ENCODE results near the gene CCDC188. TPM values are rescaled to one million over a fixed set of nuclear protein-coding genes. Genes with fewer than 3 reads are reported as not detected.

CCDC188 gene
- total RNA-seq, 1 experiment from 2014 or later: not detected

DNA sequence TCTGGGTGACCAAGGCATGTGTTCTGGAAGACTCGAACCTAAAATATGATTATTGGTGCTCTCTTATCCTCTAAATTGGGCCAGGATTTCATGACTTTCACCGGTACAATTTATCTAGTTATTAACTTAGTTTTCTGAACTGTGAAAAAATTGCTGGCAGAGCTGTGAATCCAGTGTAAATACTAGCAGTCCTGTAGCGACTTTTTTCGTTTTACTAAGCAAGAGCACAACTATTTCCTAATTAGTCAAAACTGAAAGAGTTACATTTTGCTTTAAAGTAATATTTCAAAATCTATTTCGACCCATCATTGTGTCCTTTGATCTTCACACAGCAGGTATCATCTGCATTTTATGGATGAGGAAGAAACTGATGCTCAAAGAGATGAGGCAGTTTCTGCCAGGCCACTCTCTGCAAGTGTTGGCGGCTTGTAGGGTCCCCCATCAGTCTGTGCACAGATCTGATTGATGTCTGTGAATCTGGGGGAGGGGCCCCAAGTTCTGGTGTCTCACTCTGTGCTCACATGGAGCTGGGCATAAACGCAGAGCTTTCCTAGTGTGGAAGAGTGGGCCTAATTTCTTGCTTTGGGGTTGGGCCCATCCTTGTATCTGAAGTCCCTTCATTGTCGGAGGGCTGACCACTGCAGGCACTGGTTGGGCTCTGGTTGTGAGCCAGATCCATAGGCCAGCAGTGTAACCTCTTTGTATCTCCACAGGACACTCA is 32.4 kb downstream of the CCDC188 start:
- DNase-seq (ENCODE audit: low spot score): no peak

DNA sequence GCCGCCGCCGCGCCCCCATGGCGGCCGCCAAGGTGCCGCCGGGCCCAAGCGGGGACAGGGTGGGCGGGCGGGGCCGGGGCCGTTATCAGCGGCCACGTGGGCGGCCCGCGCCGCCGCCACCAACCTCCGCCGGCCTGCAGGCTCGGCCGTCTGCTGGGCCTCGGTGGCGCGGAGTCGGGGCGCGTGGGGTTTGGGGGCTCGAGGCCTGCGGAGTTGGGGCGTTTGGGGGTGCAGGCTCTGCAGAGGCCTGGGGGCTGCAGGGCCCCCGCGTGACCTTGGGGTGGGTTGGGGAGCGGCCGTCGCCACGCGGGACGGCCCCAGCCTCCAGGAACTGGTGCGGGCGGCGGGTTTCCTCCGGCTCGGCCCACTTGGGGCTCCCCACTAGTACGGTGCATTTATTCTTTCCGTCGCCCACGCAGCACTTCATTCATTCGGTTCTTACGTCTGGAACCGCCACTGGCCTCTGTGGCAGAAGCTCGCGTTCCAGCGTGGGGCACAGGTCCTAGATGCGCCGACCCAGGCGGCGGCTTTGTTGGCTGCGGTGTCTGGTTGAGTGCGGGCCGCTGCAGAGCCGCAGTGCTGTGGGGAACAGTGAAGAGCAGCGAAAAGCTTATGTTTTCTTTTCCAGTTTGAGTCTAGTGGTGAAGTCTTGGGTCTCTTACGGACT is 33.1 kb downstream of the CCDC188 start:
- DNase-seq (ENCODE audit: low spot score): no peak

DNA sequence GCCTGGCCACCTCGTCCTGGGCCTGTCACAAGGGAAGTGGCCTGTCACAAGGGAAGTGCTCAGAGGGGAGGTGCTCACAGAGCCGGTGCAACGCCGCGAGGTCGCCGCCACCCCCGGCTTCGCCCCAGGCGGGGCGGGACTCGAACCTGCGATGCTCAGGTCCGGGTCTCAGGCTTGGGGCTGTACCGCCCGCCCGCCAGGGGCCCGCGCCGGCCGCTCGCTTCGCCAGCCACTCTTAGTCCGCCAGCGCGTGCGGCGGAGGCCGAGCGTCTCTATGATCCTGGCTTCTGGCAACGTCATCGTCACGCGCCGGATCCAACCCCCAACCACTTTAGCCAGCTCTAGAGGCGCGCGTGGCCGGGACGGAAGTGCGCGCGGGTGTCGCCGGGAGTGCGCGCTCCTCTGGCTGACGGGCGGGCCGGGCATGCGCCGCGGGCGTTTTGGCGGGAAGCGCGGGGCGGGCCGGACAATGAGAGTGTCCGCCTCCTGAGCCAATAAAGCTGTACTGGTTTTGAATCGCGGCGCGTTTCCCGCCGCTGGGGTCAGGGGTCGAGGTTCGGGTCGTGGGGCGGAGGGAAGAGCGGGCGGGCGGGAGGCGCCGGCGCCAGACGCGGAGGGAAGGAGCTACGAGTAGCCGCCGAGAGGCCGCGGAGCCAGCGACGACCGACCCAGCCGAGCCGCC is 33.8 kb downstream of the CCDC188 start, which contains the start of gene TRMT2A:
Gene TRMT2A (minus strand): TSS at position 276 of the 682 bp plus-strand sequence. CDS start 320 bp downstream, outside the sequence.
- peak; percentile 86 for DNase-seq (ENCODE audit: low spot score)

DNA sequence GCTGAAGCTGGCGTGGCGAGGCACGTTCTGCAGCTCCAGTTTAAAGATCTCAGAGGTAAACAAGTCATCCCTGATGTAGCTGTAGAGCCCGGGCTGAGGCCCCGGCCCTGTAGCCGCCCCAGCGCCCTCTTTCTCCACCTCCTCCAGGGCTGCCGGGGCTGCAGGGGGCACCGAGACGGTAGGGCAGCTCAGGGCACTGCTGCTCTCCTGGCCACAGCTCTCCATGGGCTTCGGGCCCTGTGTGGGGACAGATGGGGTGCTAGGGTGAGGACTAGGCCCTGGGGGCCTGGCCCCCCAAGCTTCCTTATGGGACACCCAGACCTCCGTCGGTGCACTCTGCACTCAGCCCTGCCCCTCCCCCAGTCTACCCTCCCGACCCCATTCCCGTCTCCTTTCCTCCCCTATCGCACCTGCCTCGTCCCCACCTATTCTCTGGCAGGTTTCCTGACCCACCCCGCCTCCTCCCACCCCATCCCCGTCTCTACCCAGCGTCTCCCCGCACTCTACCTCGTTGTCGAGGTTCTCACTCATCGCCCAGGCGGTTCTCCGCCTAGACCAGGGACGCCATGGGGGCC is 34.4 kb downstream of the CCDC188 start:
- DNase-seq (ENCODE audit: low spot score): no peak

DNA sequence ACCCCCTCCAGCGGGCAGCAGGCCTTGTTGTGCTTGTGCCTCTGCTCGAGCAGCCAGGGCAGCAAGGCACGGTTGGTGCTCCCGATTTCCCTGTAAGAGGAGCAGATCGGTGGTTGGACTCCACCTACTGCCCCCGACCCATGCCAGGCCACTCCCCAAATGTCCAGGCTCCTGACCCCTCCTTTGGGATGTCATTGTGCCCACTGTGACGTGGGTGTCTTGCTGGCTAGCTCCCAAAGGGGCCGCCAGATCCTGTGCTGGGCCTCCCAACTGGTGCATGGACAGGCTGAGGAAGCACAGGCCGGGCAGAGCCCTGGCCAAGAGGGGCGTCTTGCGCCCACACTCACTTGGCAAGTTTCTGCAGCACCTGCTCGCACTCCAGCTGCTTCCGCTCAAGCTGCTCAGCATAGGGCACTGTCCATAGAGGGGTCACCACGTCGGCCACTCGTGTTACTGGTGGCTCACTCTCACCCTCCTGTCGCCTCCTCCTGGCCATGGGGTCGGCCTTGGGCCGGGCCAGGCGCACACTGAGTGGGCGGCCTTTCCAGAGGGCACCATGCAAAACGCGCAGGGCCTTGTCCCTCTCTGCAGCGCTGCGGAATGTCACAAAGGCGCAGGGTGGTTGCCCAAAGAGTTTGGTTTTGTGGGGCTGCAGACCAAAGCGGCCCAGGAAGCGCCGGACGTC is 35.0 kb downstream of the CCDC188 start, which contains the start of gene RANBP1:
Gene RANBP1 (plus strand): TSS at position 414 of the 685 bp plus-strand sequence. CDS start 81 bp downstream, at position 495.
- DNase-seq (ENCODE audit: low spot score): no peak

DNA sequence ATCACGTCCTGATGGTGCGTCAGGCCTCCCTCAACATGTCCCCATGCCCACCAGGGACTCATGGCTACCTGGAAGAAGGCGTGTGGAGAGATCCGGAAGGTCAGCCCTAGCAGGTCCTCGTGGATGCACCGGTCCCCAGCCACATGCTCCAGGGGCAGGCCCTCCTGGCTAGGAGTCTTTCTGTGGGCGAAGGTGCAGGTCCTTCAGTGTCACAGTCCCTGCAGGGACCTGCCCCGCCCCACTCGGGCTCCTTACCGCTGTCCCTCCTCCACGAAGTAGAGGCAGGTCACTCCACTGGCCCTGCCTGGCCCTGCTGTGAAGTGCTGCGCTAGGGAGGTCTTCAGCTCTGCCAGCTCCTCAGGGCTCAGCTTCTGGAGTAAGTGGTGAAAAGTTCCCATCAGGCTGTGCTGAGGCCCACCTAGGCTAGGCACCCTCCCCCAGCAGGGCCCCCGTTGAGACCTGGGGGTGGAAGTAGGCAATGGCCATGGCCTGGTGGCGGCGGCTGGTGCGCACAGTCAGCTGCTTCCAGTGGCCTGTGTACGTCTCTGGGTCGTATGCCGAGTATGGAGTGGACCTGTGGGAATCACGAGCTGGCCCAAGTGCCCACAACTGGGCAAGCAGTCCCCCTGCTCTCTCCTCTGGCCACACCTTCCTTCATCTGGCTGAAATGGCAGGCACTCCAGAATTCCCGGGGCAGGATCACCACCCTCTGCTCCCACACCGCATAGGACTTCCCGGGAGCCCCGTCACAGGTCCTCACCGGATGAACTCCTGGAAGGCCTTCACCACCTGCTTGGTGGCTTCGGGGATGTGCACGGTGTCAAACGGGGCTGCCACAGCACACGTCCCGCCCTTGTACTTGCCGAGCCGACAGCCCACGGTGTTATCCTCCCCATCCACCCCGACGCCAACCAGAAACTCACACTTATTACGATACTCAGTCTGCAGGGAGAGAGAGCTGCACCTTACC is 36.1 kb downstream of the CCDC188 start:
- DNase-seq (ENCODE audit: low spot score): no peak

DNA sequence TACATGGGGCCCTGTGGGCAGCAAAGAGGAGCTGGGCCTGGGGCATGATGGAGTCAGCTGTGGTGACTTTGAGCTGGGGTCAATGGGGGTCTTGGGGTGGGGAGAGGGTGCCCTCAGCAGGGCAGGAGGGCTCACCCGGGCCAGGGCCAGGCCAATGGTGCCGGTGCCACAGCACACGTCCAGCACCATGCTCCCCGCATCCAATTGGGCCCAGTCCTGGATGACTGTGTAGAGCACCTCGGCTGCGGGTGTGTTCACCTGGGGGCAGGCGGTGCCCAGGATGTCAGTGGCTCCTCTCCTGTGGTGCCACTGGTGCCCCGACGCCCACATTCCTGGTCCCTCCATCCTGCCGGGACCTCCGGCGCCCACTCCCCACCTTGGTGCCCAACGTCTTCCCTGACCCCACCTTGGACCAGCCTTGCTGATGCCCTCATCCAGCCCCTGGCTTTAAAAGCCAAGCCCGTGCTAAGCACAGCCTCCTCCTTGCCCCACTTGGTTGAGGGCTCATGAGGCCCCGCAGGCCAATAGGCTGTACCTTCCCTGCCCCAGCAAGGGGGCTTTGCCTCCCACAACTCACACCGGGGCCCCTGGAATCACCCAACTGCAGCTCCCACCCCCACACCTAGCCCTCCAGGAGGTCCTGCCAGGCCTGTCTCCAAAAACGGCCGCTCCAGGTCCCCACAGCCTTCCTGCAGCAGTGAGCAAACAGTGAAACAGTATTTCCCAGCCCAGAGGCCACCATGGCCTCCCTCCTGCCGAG is 37.1 kb downstream of the CCDC188 start:
- DNase-seq (ENCODE audit: low spot score): no peak

DNA sequence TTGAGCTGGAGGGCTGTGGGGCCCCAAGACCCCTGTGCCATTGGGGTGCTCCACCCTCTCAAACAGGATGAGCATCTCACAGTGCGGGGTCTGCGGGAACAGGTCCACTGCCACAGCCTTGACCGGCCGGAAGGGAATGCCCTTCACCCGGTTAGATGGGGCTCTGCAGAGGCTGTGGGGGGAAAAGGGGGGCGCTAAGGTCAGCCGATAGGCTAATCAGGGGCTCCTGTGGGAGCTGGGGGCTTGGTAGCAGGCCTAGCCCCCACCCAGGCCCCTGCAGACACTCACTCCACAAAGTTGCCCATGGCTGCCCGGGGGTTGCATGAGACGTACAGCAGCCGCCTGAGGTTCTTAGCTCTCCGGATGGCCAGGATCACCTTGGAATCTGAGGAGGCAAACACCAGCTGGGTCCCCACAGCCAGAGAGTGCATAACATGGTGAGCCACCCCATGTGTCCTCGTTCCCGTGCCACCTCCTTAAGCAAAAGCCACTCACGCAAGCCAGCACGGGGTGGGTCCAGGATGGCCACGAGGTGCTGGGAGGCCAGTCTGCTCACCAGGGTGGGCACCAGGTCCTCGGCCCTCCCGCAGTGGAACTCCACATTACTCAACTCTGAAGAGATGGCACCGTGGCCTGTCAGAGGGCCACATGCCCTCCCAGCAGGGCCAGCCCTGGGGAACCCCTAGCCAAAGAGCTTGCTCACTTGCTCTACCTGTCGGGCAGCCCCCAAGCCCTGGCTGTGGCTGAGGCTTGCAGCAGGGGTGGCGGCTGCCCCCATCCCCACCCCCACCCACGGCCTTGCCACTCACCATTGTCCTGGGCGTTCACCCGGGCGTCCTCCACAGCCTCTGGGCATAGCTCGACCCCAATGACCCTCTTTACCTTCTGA is 38.0 kb downstream of the CCDC188 start:
- DNase-seq (ENCODE audit: low spot score): no peak

DNA sequence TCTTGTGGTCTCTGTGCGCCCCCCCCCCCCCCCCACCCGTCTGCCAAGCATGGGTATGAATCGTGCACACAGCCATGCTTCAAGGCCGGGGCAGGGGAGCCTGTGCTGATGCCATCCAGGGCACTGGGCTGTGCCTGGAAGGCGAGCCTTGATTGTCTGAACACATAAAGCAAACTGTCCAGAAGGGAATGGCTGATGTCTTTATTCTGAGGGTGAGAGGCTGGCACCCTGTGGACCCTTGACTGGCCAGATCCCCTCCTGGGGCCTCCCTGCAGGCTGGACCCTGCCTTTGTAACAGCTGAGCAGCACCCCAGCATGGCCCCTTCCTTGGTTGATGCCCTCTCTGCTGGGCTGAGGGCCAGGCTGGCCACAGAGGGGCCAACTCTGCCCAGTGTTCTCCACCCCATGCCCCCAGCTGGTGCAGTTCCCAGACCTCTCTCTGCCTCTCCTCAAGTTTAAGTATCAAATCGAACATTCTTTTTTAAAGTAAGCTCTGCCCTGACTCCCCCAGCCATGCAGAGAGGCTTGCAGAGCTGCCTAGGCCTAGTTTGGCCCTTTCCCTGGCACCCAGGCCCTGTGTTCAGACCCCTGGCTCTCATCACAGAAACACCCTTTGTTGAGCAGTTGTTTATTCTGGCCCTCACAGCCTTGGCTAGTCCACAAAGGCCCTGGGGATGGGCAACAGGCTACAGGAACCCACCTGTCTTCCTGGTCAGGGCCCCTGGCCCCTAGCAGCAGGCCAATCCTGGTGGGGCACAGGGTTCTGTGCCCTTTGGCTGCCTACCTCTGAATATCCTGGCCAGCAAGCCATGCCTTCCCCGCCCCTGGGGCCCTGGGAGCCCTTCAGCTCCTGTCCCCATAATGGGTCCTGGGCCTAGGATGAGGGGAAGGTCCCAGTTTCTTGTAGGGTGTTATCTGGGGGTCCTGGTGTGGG is 38.9 kb downstream of the CCDC188 start:
- DNase-seq (ENCODE audit: low spot score): no peak

DNA sequence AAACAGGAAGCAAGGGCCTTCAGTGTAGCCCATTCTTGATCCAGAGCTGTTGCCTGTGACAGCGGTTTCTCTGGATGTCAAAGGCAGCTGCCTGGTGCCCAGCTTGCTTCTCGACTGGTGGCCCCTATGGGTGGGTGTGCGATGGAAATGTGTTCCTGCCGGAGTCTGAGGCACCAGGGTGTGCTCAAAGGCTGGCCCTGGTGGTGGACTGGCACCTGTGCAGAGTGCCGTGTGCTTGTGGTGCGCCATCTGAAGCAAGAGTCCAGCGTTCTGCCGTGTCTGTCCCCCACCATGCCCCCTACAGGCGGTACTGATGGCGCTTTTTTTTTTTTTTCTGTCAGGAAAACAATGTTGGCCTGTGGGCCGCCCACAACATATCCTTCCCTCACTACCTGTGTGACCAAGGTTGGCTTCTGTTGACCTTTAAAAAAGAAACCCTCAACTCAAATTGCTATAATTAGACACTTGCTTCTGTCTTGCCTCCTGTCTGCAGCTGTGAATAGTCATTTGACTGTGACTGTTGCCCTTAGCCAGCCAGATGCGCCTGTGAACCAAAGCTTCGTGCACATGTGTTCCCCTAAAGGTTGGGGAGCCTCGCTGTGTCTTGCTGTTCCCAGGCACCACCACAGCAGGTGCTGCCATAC is 39.7 kb downstream of the CCDC188 start:
- DNase-seq (ENCODE audit: low spot score): peak; percentile 10

DNA sequence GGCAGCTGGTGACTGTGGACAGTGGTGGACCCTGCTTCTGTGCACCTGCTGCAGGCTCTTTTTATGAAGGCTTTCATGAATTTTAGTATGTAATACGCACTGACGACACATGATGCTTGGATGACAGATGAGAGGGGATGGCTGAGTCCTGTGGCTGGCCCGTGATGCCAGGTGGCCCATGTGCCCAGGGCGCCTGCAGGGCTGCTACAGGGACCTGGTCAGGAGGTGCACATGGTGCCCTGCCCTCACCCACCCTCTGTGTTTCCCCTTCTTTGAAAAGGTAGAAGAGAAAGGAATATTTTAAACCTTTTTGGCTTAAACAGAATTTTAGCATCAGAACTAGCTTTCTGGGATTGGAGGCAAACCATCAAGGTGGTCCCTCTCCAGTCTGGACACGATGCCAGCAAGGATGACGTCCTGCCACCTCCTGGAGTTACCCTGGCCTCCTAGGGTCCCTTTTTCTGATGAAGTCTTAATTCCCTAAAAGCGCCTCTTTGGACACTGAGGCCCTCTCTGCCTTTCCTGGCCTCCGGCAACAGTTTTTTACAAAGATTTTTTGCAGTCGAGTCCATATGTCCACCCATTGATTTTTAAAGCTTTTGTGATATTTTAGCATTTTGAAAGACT is 40.4 kb downstream of the CCDC188 start:
- no peak for DNase-seq (ENCODE audit: low spot score)

DNA sequence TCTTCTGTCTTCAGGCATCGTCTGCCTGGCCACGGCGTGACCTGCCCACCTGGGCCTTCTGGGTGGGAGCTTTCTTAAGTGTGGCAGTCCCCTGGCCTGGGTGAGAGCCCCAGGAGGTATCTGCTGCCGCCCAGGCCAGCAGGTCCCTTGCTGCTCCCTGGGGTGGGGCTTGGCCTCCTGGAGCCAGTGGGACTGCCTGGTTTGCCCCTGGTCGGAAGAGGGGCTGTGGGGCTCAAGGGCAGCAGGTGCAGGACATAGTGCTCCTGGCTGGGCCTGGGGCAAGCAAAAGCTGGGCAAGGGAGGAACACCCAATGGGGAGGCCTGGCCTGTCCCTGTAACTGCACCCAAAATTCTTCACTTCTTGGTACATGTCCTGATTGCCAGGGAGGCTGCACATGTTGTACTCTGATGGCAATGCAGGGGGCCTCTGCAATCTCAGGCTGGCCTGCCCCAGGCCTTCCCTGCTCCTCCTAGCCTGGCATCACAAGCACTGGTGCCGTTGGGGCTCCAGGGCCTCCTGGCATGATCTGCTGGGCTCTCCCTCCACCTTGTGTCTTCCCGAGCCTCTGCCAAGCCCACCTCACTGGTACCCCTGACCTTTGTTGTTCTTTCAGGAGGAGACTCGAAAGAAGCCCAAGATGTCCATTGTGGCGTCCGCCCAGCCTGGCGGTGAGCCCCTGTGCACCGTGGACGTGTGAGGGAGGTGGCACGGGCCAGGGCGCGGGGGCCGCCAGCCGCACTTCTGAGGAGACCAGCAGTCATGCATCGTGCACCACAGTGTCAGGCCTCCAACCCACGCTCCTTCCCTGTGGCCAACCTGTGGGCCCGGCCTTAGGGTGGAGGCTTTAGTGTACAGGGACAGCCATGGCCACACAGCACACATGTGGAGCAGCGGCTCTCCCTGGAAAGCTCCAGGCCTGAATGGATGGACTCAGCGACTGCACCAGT is 41.2 kb downstream of the CCDC188 start:
- DNase-seq (ENCODE audit: low spot score): no peak

DNA sequence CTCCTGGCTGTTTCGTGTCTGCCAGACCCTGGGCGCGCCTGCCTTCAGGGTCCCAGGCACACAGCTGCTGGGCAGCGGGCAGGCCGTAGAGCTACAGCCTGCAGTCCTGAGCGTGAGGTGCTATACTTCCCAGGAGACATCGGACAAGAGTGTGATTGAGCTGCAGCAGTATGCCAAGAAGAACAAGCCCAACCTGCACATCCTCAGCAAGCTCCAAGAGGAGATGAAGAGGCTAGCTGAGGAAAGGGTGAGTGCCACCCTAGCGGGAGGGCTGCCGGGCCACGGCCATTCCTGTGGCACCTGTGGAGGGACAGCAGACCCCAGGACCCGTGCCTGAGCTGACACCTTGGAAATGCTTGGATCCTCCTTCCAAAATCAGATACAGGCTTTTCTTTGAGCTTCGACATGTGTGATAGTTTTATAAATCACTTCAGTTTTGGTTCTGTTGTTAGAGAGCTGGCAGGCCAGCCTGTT is 42.1 kb downstream of the CCDC188 start:
- DNase-seq (ENCODE audit: low spot score): no peak

DNA sequence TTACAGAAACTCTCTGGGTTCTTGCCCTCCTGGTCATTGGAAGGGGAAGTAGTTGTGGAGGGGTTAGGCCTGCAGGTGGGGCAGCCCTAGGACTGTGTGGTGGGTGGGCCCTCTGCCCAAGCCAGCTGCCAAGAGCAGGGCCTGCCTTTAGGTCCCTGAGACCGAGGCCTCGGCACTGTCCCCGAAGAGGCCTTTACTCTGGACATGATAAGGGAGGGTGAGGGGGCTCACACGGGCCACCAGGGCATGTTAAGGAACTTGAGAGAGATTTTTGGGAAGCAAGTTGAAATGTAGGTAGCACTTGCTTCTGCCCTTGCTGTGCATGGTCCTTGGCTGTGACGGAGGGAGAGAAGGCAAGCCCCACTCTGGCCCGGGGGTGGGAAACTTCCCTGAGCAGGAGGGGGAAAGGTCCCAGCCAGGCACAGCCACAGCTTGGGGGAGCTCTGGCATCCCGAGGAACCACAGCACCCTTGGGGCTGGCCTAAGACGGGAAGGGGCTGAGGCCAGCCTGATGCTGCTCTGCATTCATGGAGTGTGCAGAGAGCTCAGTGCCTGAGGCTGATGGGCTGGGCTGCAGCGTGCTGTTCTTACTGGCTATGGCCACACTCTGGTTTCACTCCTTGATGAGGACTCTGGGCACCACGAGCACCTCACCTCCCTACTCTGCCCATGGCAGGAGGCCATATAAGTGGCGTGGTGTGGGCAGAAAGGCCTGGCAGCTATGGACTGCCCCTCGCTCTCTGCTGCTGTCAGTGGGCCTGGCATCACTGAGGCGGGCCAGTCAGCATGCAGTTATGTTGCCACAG is 42.7 kb downstream of the CCDC188 start:
- no peak for DNase-seq (ENCODE audit: low spot score)
